HepG2 (cell line): ENCODE results near the gene TUBB. TPM values are rescaled to one million over a fixed set of nuclear protein-coding genes. Genes with fewer than 3 reads are reported as not detected.

Source experiments
- AGO2 ChIP-seq: fragments of 200-400 bp; formaldehyde crosslinking; optimal IDR thresholded peaks from 2 replicates; pipeline ENCODE3; 2017; ENCODE audit warnings: mild to moderate bottlenecking, low read depth, low read length, moderate library complexity
- AKNA ChIP-seq: sonication (generic); formaldehyde crosslinking; IDR thresholded peaks from 2 replicates; pipeline ENCODE4 v1.4.0; 2020; ENCODE audit warnings: missing genetic modification reagents, borderline replicate concordance
- ARID4A ChIP-seq: sonication (generic); formaldehyde crosslinking; IDR thresholded peaks from 2 replicates; pipeline ENCODE4 v1.5.0; 2020; ENCODE audit warnings: mild to moderate bottlenecking, missing genetic modification reagents, borderline replicate concordance
- FOXP4 ChIP-seq: sonication (generic); formaldehyde crosslinking; IDR thresholded peaks from 2 replicates; pipeline ENCODE4 v1.4.0; 2020; ENCODE audit warnings: missing genetic modification reagents
- HIC2 ChIP-seq: sonication (generic); formaldehyde crosslinking; IDR thresholded peaks from 2 replicates; pipeline ENCODE4 v1.9.0; 2022; ENCODE audit warnings: low read depth, missing genetic modification reagents
- HINFP ChIP-seq: sonication (generic); formaldehyde crosslinking; IDR thresholded peaks from 2 replicates; pipeline ENCODE4 v1.4.0; 2020; ENCODE audit warnings: low read depth, mild to moderate bottlenecking, missing genetic modification reagents
- HNRNPL ChIP-seq: fragments of 200-400 bp; formaldehyde crosslinking; IDR thresholded peaks from 2 replicates; pipeline ENCODE4 v1.6.1; 2017; ENCODE audit warnings: mild to moderate bottlenecking, low read depth, low read length
- NCOA2 ChIP-seq: sonication (generic); formaldehyde crosslinking; IDR thresholded peaks from 2 replicates; pipeline ENCODE4 v1.8.0; 2022; ENCODE audit warnings: inconsistent platforms
- ZBTB33 ChIP-seq: sonication (generic); formaldehyde crosslinking; IDR thresholded peaks from 2 replicates; pipeline ENCODE4 v1.4.0; 2020; ENCODE audit warnings: missing genetic modification reagents
- ZNF354B ChIP-seq: sonication (generic); formaldehyde crosslinking; IDR thresholded peaks from 2 replicates; pipeline ENCODE4 v1.8.0; 2022; ENCODE audit warnings: mild to moderate bottlenecking, missing genetic modification reagents
- polyA plus RNA-seq, 8 experiments: library from polyadenylated mRNA; depleted of rRNA in 3 of 8; stranded (reverse) in 7 of 8; unstranded in 1 of 8; fragments of >200 nt; fragmentation: Illumina TruSeq in 4 of 8; extraction: Trizol in 4 of 8; gene quantifications; 2 replicates each; pipeline versions ENCODE4 v1.2.1 to v1.2.3, GENCODE V29; 2011 to 2016; ENCODE audit warnings: low read depth in 4 of 8, missing spikeins in 1 of 8, mixed read lengths in 1 of 8; ENCODE audit not compliant: insufficient read depth in 1 of 8
- total RNA-seq, 5 experiments: library from RNA; depleted of rRNA; stranded (reverse); fragments of >200 nt; fragmentation: Illumina TruSeq; extraction: Trizol; gene quantifications; 2 replicates each; pipeline ENCODE4 v1.2.3, GENCODE V29; 2016; ENCODE audit warnings: low read depth in 1 of 5

The TUBB gene
- total and polyA plus RNA-seq, 2 of the 13 experiments (the other 11 are each of a cell fraction or from before 2014, with no cell fraction given): 911 to 1,163 TPM

- TF ChIP-seq HIC2 (peak; percentile 56; the same call in 1 of the 2 replicates), ARID4A (CRISPR knock-in tag) (peak; percentile 44; the same call in 1 of the 2 replicates), HNRNPL (0 out of 2 replicates have a peak, but pooled peaks have one; percentile 49), NCOA2 (CRISPR knock-in tag) (peak; percentile 48), AKNA (no peak), FOXP4 (peak; percentile 47), ZNF354B (no peak), HINFP (CRISPR knock-in tag) (no peak), AGO2 (no peak), ZBTB33 (CRISPR knock-in tag) (no peak)
Observed at GRCh38 chr6:30748851-30749540, 28.8 kb downstream of the TUBB start (continued).
